ENCODE measurements around the gene GTF3C2. TPM values are rescaled to one million over a fixed set of nuclear protein-coding genes. Genes with fewer than 3 reads are reported as not detected.
A peak's percentile ranks its signal among the peaks of the same experiment; 100 is the strongest.

The GTF3C2 gene
- polyA plus RNA-seq (ENCODE audit: insufficient read length) = 86.7 TPM
- long read RNA-seq, donor 1, partial matches to known transcripts = 29 of 79 reads
- long read RNA-seq, donor 1, other reads (novel, unspliced or antisense) = 47 of 79 reads
- long read RNA-seq, donor 2, partial matches to known transcripts = 0 of 2 reads
- long read RNA-seq, donor 2, other reads (novel, unspliced or antisense) = 0 of 2 reads
- long read RNA-seq, donor 3, partial matches to known transcripts = 92 of 135 reads
- long read RNA-seq, donor 3, other reads (novel, unspliced or antisense) = 40 of 135 reads
- long read RNA-seq, donor 4, partial matches to known transcripts = 5 of 5 reads
- long read RNA-seq, donor 4, other reads (novel, unspliced or antisense) = 0 of 5 reads
- long read RNA-seq, donor 5, partial matches to known transcripts = 0 of 4 reads
- long read RNA-seq, donor 5, other reads (novel, unspliced or antisense) = 0 of 4 reads
- long read RNA-seq, donor 6, partial matches to known transcripts = 0 of 6 reads
- long read RNA-seq, donor 6, other reads (novel, unspliced or antisense) = 0 of 6 reads
- long read RNA-seq, donor 7, transcript GTF3C2-201 (19 exons, 3,882 nt) = major isoform, 9 of 25 reads
- long read RNA-seq, donor 7, partial matches to known transcripts = 16 of 25 reads
- long read RNA-seq, donor 7, other reads (novel, unspliced or antisense) = 0 of 25 reads
- long read RNA-seq, donor 8, partial matches to known transcripts = 0 of 3 reads
- long read RNA-seq, donor 8, other reads (novel, unspliced or antisense) = 0 of 3 reads

GRCh38 chr2:27356382-27357181, at the start of gene GTF3C2:
GTF3C2 (minus strand) TSS chr2:27356764; CDS start chr2:27343554, 13,210 bp downstream.
- DNase-seq = peak; percentile 99

DNA sequence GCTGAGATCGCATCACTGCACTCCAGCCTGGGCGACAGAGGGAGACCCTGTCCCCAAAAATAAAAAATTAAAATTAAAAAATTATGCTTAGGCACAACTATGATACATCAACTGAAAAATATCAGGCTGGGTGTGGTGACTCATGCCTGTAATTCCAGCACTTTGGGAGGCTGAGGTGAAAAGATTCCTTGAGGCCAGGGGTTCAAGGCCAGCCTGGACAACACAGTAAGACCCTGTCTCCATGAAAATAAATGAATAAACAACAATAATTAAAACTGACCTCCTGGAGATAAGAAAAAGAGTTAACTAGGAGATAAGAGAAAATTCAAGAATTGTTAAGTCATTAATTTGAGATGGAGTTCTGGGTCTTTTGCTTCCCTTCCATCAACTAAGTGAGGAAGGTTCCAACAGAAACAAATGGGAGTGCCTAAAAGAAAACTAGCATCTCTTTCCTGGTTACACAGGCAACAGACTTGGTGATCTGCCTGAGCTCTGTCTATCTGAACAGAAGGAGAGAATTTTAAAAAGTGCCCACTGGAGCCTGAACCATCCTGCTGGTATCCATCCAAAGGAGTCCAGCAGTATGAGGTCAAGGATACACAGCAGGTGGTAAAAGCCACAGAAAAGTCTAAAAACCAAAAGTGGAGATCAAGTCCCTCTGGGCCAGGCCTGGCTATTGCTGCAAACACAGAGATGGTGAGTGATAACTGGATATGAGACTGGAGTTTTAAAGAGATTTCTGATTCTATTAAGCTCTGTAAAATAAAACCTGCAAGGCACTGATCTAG, 44.0 kb upstream of the GTF3C2 start:
- DNase-seq = no peak

DNA sequence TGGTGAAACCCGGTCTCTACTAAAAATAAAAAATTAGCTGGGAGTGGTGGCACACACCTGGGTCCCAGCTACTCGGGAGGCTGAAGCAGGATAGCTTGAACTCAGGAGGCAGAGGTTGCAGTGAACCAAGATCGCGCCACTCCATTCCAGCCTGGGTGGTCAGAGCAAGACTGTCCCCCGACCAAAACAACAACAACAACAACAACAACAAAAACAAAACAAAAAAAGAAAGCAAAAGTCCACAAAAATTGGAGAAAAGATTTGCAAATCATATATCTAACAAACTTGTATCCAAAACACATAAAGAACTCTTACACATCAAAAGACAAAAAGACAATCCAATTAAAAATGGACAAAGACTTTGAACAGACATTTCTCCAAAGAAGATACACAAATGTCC, 42.4 kb upstream of the GTF3C2 start:
- DNase-seq = no peak

DNA sequence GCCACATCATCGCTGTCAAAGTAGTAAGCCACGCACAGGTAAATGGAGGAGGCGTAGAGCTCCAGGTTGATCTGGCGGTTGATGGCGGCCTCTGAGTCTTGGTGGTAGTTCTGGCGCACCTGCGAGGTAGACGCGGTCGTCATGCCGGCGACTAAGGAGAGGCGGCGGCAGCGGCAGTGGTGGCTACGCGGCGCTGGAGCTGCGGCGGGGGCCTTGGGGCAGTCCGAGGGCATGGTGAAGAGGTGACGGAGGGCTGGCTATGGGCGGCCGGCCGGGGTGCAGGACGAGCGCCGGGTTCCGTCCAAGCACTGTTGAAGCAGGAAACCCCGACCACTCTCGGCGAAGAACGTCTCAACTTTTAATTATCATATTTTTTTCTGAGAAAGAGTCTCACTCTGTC, 36.7 kb upstream of the GTF3C2 start:
- DNase-seq = no peak

- DNase-seq = no peak
Observed at GRCh38 chr2:27390822-27391679, 34.5 kb upstream of the GTF3C2 start.

- no peak for DNase-seq
Observed at GRCh38 chr2:27381577-27382181, 25.1 kb upstream of the GTF3C2 start.

DNA sequence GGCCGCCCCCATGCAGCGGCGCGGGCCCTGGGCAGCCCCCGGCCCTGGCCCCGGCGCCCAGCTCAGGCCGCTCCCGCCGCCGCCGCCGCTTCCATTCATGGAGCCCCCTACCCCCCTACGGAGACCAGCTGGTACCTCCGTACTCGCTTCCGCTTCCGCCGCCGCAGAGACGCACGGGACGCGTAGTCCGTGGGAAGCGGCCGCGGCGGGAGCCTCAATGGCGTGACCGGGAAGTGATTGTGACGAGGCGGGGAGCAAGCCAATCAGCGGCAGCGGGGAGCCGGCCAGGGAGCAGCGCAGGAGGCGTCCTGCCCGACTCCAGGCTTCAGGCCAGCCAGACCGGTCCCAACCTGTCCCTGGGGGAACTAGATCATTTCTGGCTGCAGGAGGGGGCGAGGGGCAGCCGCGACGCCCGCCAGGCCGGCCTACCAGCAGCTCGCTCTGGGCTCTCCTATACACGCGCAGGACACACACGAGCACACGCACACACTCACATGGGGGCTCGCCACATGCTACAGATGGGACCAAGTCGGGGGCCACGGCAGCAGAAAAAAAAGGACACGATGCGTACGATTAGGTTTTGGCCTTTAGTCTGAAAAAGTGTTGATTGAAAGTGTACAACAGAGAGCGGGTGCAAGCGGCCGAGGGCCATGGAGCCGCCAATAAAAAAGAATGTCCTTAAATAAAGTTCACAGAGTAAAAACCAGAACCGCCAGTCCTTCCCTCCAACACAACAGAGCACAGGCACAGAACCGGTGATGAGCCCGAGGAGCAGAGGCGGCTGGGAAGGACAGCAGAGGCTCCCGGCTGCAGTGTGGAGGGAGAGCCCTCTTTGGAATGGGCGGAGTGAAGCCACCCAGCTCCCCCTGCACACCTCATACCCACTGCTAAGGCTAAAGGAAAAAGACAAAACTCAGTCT, 24.3 kb upstream of the GTF3C2 start, which contains the start of gene ZNF513:
ZNF513 (minus strand) TSS at position 109 of the 920 bp plus-strand sequence. CDS start 208 bp downstream, outside the sequence.
- peak; percentile 94 for DNase-seq

DNA sequence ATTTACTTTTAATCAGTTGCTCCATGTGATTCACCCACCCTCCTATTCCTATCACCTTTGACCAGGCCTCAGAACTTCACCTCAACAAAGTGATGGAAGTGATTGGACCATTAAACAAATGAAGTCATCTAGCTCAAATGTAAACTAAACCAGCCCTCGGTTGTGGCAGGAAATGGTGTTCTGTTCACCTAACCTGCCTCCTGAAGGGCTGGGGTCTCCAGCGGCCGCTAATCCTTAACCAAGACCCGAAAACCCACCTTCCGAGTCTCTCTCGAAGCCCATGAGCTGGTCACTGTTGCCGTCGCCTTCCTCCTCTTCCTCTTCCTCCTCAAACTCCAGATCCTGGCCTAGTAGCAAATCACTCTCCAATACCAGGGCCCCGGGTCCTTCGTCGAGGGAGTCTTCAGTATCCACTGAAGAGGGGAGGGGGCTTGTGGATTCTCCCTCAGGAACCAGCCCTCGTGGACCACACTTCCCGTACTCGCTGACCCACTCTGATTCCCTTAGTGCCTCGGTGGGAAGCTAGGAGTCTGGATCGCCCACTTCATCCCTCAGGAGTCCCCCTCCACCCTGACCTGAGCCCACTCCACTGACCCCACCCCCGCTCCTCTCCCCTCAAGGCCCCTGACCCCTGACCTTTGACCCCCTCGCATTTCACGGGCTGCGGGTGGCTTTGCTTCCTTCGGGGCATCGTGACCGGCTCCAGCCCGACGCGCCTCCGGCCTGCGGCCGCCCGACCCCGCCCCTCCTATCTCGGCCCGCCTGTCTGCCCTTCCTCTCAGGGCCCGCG, 23.5 kb upstream of the GTF3C2 start:
- DNase-seq = peak; percentile 36

GRCh38 chr2:27379383-27379835, 22.8 kb upstream of the GTF3C2 start:
- no peak for DNase-seq

DNA sequence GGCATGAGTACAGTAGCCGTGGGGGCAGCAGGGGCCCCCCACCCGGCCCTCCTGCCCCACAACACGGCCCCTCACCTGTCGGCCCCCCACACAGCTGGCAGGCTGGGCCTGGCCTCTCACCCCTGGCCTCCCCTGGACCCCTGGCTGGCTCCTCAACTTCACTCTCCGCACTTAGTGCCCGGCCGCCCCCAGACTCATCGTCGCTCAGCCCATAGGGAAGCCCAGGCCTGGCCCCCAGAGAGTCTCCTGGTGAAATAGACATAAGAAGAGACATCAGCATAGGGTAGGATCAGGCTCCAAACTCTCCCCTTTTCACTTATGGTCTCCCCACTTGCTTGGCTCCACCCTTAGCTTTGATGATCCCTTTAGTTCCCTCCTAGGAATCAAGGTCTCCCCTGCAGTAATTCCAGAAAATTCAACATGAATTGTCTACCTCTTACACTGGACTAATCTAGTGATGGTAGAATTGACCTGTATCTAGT, 22.3 kb upstream of the GTF3C2 start:
- no peak for DNase-seq

DNA sequence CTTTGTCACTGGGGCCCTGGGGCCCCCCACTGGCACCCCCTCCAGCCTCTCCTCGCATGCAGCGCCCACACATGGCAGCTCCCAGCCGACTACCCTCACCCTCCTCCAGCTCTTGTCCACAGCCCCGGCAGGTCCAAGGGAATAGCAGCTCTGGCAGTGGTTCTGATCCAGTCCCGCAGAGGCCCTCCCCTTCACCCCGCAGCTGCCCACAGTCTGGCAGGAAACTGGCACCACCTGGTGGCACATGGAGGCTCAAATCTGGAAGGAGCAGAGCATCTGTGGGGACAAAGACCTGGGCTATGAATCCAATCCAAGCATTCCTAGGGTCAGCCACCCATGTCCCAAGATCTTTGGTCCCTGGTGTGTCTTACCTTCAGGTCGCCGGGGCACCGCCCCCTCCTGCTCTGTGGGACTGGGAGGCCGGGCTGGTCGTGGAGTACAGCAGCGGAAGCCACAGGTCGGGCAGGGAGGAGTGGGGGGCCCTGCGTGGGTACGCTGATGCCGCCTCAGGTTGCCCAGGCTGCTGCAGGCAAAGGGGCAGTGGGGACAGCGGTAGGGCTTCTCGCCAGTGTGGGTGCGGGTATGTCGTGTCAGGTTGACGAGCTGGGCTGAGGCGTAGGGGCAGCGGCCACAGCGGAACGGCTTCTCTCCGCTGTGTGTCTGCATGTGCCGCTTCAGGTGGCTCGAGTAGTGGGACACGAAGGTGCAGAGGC, 21.7 kb upstream of the GTF3C2 start:
- no peak for DNase-seq

GRCh38 chr2:27377618-27378095, 21.1 kb upstream of the GTF3C2 start:
- no peak for DNase-seq

DNA sequence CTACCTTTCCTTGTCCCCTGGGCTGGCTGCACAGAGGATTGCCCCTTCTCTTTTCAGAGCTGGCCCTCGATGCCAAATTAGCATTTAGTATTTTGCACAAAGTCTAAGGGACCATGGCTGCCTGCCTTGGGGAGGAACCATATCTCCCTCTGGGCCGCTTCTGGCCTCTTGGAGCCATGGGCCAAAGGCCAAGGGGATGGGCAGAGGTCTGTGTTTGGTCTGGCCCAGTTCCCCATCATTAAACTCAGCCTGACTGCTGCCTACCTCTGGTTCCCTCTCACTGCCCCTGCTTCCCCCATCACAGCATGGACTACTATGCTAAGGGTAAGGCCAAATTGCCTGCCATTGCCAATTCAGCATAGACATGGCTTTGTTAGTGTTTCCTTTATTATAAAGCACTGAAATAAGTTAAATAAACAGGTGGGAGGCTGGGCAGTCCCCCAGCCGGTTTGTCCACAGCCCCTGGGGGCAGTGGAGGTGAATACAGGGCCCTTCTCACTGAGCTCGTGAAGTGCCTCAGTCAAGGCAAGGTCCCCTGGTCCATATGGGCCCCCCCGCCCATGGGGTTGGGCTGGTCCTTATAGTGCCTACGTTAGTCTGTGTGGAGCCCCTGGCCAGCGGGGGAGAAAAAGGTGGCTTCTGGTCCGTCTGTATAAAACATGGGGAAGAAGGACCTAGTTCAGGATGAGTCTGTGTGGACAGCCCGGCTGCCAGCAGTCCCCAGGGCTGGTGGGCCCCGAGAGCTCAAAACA, 20.5 kb upstream of the GTF3C2 start:
- DNase-seq = no peak

- no peak for DNase-seq
Observed at GRCh38 chr2:27376151-27376865, 19.7 kb upstream of the GTF3C2 start.

DNA sequence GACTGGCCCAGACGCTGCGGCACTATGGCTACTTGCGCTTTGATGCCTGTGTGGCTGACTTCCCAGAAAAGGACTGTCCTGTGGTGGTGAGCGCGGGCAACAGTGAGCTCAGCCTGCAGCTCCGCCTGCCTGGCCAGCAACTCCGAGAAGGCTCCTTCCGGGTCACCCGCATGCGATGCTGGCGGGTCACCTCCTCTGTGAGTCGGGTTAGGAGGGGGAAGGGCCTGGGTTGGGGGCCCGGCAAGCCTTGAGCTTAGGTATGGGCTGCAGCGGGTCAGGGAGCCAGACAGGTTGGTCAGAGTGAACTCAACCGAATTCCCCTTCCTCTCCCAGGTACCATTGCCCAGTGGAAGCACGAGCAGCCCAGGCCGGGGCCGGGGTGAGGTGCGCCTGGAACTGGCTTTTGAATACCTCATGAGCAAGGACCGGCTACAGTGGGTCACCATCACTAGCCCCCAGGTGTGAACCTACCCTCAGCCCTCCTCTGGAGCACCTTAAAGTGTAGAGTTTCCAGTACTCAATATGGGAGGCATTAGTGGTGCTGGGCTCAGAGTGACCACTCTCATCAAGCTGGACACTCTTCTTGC, 19.0 kb upstream of the GTF3C2 start:
- DNase-seq = no peak
